ENCODE results near the gene TSPYL6. TPM values are rescaled to one million over a fixed set of nuclear protein-coding genes. Genes with fewer than 3 reads are reported as not detected.
"Not testable (repeated sequence)": the region's sequence is repeated elsewhere in the genome, so short reads cannot be mapped to it uniquely, and the experiment has no call there.

The TSPYL6 gene
- total RNA-seq = not detected

DNA sequence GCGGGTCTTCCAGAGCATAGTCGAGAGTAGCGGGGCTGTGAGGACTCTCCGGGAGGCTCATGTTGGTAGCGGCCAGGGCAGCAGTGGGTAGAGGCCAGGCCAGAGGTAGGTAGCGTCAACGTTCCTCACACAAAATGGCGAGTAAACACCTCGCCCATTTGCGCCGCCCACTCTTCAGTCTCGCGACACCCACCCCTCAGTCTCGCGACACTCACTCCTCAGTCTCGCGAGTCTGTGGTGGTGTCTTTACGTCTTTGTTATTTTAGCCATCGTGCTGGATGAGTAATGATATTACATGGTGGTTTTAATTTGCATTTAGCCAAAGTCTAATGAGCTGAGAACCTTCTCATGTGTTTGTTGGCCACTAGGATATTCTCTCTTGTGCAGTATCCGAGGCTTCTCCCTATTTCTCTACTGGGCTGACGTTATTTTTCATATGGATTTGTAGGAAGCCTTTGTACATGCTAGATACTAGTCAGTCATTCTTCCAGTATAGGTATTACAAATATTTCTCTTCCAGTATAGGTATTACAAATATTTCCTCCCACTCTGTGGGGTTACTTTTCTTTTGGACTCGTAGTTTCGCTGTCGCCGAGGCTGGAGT, at the start of gene TSPYL6:
TSS of gene TSPYL6 (minus strand) at position 139 of the 604 bp plus-strand sequence. CDS start at position 61, 78 bp downstream.
- Mint-ChIP-seq H3K4me1 (no peaks in the 10 kb centered on the region), H3K27ac (no peak within 1 kb of the TSS), H3K27me3 (no peaks in the 10 kb centered on the region), H3K36me3 (no peaks in the 10 kb centered on the region), H3K9me3 (peaks cover 3% of the 10 kb centered on the region), H3K4me3 (no peak within 1 kb of the TSS)
- DNase-seq (no peak), ATAC-seq (ENCODE audit: low read depth) (no peak)
- POLR2A ChIA-PET = no interaction called here

DNA sequence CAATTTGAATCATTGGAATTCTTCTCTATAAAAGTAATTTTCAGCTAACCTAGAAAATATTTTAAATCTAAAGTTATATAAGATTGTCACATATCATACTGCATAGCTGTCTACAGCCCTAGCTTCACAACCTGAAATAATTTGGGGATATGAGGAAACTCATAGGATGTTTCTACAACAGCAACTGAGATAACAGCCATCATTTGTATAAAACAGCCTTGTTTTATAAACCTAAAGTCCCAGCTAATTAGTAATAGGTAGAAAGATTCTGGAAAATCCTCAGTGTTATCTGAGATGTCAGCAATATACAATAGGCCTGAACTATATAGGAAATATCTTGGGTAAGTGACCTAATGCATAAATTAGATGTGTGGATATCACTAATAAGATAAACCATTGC, 47.6 kb upstream of the TSPYL6 start:
- H3K27ac Mint-ChIP-seq = no peak overlapping the region
- H3K27me3 Mint-ChIP-seq = no peaks in the 10 kb centered on the region
- no peak overlapping the region for H3K4me3 Mint-ChIP-seq
- no peak for DNase-seq
- H3K36me3 Mint-ChIP-seq = no peaks in the 10 kb centered on the region
- no peaks in the 10 kb centered on the region for H3K9me3 Mint-ChIP-seq
- ATAC-seq (ENCODE audit: low read depth) = no peak
- POLR2A ChIA-PET = no interaction called here
- H3K4me1 Mint-ChIP-seq = no peaks in the 10 kb centered on the region

- Mint-ChIP-seq H3K9me3 (no peaks in the 10 kb centered on the region), H3K27me3 (no peaks in the 10 kb centered on the region), H3K4me1 (no peaks in the 10 kb centered on the region), H3K36me3 (no peaks in the 10 kb centered on the region), H3K4me3 (no peak overlapping the region), H3K27ac (no peak overlapping the region)
- DNase-seq (no peak), ATAC-seq (ENCODE audit: low read depth) (no peak)
- POLR2A ChIA-PET = no interaction called here
Measured at GRCh38 chr2:54298514-54298913, 42.5 kb upstream of the TSPYL6 start.

DNA sequence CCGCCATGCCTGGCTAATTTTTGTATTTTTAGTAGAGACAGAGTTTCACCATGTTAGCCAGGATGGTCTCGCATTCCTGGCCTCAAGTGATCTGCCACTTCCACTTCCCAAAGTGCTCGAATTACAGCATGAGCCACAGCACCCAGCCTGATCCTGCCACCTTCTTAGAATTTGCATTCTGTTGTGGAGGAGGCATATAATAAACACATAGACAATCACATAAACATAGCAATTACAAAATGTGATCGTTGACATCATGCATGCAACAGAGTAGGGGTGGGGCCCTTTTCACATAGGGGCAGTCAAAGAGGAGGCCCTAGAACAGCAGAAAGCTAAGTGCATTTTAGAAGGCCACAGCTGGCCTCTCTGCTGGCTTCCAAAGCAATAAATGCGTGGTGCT, 39.9 kb upstream of the TSPYL6 start:
- no peak overlapping the region for H3K4me3 Mint-ChIP-seq
- no peaks in the 10 kb centered on the region for H3K9me3 Mint-ChIP-seq
- H3K27me3 Mint-ChIP-seq = no peaks in the 10 kb centered on the region
- H3K36me3 Mint-ChIP-seq = no peaks in the 10 kb centered on the region
- POLR2A ChIA-PET = no interaction called here
- no peak overlapping the region for H3K27ac Mint-ChIP-seq
- no peak for ATAC-seq (ENCODE audit: low read depth)
- DNase-seq = no peak
- H3K4me1 Mint-ChIP-seq = no peaks in the 10 kb centered on the region

DNA sequence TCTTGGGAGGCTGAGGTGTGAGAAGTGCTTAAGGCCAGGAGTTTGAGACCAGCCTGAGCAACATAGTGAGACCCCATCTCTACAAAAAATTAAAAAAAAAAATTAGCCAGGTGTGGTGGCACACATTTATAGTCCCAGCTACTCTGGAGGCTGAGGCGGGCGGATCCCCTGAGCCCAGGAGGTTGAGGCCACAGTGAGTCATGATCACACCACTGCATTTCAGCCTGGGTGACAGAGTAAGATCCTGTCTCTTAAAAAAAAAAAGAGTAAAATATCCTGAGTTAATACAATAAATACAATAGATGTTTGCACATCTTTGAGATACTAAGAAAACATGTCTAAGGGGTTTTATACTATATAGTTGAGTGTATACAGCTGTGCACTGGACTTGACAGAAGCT, 38.6 kb upstream of the TSPYL6 start:
- ATAC-seq (ENCODE audit: low read depth); POLR2A ChIA-PET; H3K9me3 Mint-ChIP-seq; H3K4me3 Mint-ChIP-seq; H3K36me3 Mint-ChIP-seq; H3K27me3 Mint-ChIP-seq; DNase-seq; H3K27ac Mint-ChIP-seq; H3K4me1 Mint-ChIP-seq: not testable (repeated sequence)

DNA sequence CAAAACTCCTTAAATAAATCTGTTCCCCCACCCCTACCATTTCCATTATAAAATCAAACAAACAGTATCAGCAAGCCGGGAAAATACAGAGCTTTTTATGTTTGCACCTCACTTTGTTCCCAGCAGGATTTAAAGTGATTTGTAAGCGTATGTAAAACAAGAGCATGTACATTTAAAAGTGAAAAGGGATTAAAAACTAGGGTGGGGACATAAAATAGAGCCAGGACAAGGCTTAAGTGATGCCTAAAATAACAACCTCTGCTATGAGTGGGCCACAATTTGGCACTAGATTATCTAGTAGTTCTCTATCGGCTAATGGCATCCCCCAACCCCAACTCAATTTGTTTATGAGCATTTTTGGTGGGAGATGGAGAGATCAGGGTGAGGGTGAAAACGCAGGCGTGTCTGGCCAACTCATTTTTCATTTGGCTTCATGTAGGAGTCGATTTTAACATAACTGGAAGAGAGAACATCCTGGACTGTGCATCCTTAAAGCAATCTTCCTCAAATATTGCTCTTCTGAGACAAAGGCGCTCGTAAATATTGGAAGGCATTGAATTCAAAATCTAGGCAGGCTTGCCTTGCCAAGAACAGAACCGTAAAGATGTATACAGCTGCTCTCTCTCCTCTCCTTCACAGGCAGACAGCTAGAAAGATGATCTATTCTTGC, 34.5 kb upstream of the TSPYL6 start:
- Mint-ChIP-seq H3K9me3 (peaks cover 2% of the 10 kb centered on the region), H3K27ac (no peak overlapping the region), H3K4me1 (no peaks in the 10 kb centered on the region), H3K36me3 (no peaks in the 10 kb centered on the region), H3K27me3 (peaks cover 2% of the 10 kb centered on the region), H3K4me3 (no peak overlapping the region)
- POLR2A ChIA-PET = no interaction called here
- ATAC-seq (ENCODE audit: low read depth) (no peak), DNase-seq (no peak)

- Mint-ChIP-seq H3K4me3 (no peak overlapping the region), H3K36me3 (no peaks in the 10 kb centered on the region), H3K27me3 (peaks cover 2% of the 10 kb centered on the region), H3K4me1 (no peaks in the 10 kb centered on the region), H3K9me3 (peaks cover 2% of the 10 kb centered on the region), H3K27ac (no peak overlapping the region)
- ATAC-seq (ENCODE audit: low read depth) (no peak), DNase-seq (no peak)
- POLR2A ChIA-PET = no interaction called here
Measured at GRCh38 chr2:54289917-54290316, 33.9 kb upstream of the TSPYL6 start.

GRCh38 chr2:54287532-54287931, 31.5 kb upstream of the TSPYL6 start:
- H3K4me1 Mint-ChIP-seq = peaks cover 1% of the 10 kb centered on the region
- POLR2A ChIA-PET = no interaction called here
- ATAC-seq (ENCODE audit: low read depth) (no peak), DNase-seq (no peak)
- H3K27ac Mint-ChIP-seq = no peak overlapping the region
- H3K9me3 Mint-ChIP-seq = peaks cover 2% of the 10 kb centered on the region
- H3K27me3 Mint-ChIP-seq = peaks cover 2% of the 10 kb centered on the region
- H3K4me3 Mint-ChIP-seq = no peak overlapping the region
- H3K36me3 Mint-ChIP-seq = peaks cover 4% of the 10 kb centered on the region

DNA sequence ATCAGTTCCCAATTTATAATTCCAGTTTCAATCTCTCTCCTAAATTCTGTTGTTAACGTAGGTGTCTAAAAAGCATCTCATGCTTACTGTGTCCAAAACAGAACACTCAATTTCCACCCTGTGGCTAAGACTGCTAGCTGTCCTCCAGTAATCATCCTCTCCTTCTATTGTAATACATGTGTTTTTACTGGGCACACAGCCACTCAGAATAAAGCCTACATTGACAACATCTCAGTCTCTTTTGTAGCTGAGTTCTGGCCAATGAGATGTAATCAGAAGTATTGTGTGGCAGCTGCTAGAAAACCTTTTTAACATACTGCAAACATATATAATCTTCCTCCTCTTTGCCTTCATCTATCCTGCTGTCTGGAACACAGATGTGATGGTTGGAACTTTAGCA, 29.4 kb upstream of the TSPYL6 start:
- H3K4me1 Mint-ChIP-seq = peaks cover 2% of the 10 kb centered on the region

DNA sequence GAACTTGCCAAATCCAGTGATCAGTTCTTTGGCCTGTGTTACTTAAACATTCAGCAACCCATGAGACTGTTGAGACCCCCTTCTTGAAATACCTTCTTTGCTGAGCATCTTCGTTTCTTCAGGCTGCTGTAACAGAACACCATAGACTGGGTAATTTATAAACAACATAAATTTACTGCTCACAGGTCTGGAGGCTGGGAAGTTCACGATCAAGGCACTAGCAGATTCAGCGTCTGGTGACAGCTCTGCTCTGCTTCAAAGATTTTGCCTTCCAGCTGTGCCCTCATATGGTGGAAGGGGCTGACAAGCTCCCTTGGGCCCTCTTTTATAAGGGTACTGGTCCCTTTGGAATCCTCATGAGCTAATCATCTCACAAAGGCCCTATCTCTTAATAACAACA, 28.8 kb upstream of the TSPYL6 start:
- Mint-ChIP-seq H3K36me3 (peaks cover 4% of the 10 kb centered on the region), H3K9me3 (peaks cover 2% of the 10 kb centered on the region), H3K4me1 (peaks cover 2% of the 10 kb centered on the region), H3K27me3 (peaks cover under 1% of the 10 kb centered on the region), H3K27ac (no peak overlapping the region), H3K4me3 (no peak overlapping the region)
- POLR2A ChIA-PET = no interaction called here
- DNase-seq = no peak
- no peak for ATAC-seq (ENCODE audit: low read depth)

More for the DNA sequence above, 29.4 kb upstream of the TSPYL6 start:
- Mint-ChIP-seq H3K4me3 (no peak overlapping the region), H3K36me3 (peaks cover 4% of the 10 kb centered on the region), H3K27me3 (peaks cover 2% of the 10 kb centered on the region), H3K9me3 (peaks cover 2% of the 10 kb centered on the region), H3K27ac (no peak overlapping the region)
- POLR2A ChIA-PET = no interaction called here
- DNase-seq (no peak), ATAC-seq (ENCODE audit: low read depth) (no peak)

GRCh38 chr2:54279385-54279784, 23.4 kb upstream of the TSPYL6 start:
- no peak overlapping the region for H3K27ac Mint-ChIP-seq
- POLR2A ChIA-PET = no interaction called here
- peaks cover under 1% of the 10 kb centered on the region for H3K36me3 Mint-ChIP-seq
- H3K4me1 Mint-ChIP-seq = peaks cover 2% of the 10 kb centered on the region
- ATAC-seq (ENCODE audit: low read depth) = no peak
- H3K4me3 Mint-ChIP-seq = no peak overlapping the region
- H3K9me3 Mint-ChIP-seq = no peaks in the 10 kb centered on the region
- DNase-seq = no peak
- H3K27me3 Mint-ChIP-seq = no peaks in the 10 kb centered on the region

- ATAC-seq (ENCODE audit: low read depth) (no peak), DNase-seq (no peak)
- POLR2A ChIA-PET = no interaction called here
- H3K4me1 Mint-ChIP-seq = peaks cover 1% of the 10 kb centered on the region
- peaks cover 11% of the 10 kb centered on the region for H3K36me3 Mint-ChIP-seq
- no peak overlapping the region for H3K27ac Mint-ChIP-seq
- peaks cover 7% of the 10 kb centered on the region for H3K9me3 Mint-ChIP-seq
- no peaks in the 10 kb centered on the region for H3K27me3 Mint-ChIP-seq
- H3K4me3 Mint-ChIP-seq = no peak overlapping the region
Measured at GRCh38 chr2:54275541-54275940, 19.5 kb upstream of the TSPYL6 start.

DNA sequence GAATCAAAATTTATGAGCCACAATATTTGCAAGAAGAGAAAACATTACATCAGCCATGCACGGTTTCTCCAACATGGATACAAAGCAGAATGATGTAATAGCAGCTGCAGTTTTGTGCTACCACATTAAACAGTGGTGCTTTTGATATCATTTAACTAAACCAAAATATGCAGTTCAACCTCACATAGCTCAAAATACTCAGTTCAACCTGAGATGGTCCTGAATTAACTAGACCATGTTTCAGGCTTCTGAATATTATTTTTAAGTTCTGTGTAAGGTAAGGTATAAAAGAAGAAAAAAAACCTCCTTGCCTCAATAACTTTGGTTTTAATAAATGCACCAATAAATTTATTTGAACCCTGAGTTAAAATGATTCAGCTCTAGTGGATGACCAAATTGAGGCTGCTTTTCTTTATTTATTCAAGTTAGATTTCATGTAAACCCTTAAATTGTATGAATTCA, 18.8 kb upstream of the TSPYL6 start:
- H3K27me3 Mint-ChIP-seq = no peaks in the 10 kb centered on the region
- POLR2A ChIA-PET = no interaction called here
- ATAC-seq (ENCODE audit: low read depth) = peak; percentile 63
- H3K27ac Mint-ChIP-seq = no peak overlapping the region
- no peak overlapping the region for H3K4me3 Mint-ChIP-seq
- DNase-seq = no peak
- peaks cover 1% of the 10 kb centered on the region for H3K4me1 Mint-ChIP-seq
- peaks cover 11% of the 10 kb centered on the region for H3K36me3 Mint-ChIP-seq
- H3K9me3 Mint-ChIP-seq = peaks cover 7% of the 10 kb centered on the region

- peaks cover 1% of the 10 kb centered on the region for H3K4me1 Mint-ChIP-seq
- ATAC-seq (ENCODE audit: low read depth) (no peak), DNase-seq (no peak)
- peaks cover 7% of the 10 kb centered on the region for H3K9me3 Mint-ChIP-seq
- H3K27ac Mint-ChIP-seq = no peak overlapping the region
- peaks cover 11% of the 10 kb centered on the region for H3K36me3 Mint-ChIP-seq
- H3K4me3 Mint-ChIP-seq = no peak overlapping the region
- no peaks in the 10 kb centered on the region for H3K27me3 Mint-ChIP-seq
- POLR2A ChIA-PET = no interaction called here
Measured at GRCh38 chr2:54271843-54272627, 16.0 kb upstream of the TSPYL6 start.
